T-cell (primary cell): ENCODE measurements around the gene CDH11. TPM values are rescaled to one million over a fixed set of nuclear protein-coding genes. Genes with fewer than 3 reads are reported as not detected.

Source experiments
- ATAC-seq, 4 experiments: fragments of 200-7000 bp in 3 of 4; fragments of 150-1000 bp in 1 of 4; cut with Tn5 transposase; replicated peaks in 1 of 4; 1 replicate in 3 of 4; 2 replicates in 1 of 4; pipeline ENCODE4 v1.10.0; 2021; ENCODE audit warnings: moderate library complexity in 3 of 4, mild to moderate bottlenecking in 2 of 4, moderate number of reproducible peaks in 1 of 4
- CTCF ChIA-PET, 2 donors: fragments of 300-600 bp; sonication (Branson Sonifier 250); formaldehyde crosslinking; loops; one replicate each; lab custom pipeline; 2022; ENCODE audit warnings: antibody characterized with exemption in 2 of 2; lab: Charles Lee
- POLR2A ChIA-PET, 2 donors: fragments of 300-600 bp; sonication (Branson Sonifier 250); formaldehyde crosslinking; loops; one replicate each; lab custom pipeline; 2022; ENCODE audit warnings: antibody characterized with exemption in 2 of 2; lab: Charles Lee
- DNase-seq, 35 experiments: peaks; one replicate each; pipeline versions ENCODE4 v3.0.0 to v3.0.0-alpha.2; 2013 to 2023
- H3K27ac ChIP-seq: one replicate; pipeline ENCODE4 v1.5.1; 2013; ENCODE audit warnings: low read length
- H3K27me3 ChIP-seq, 2 experiments: replicated peaks in 1 of 2; 1 replicate in 1 of 2; 2 replicates in 1 of 2; pipeline versions ENCODE4 v1.6.1 to v1.7.0; 2013; ENCODE audit warnings: low read length in 1 of 2, mixed read lengths in 1 of 2; ENCODE audit not compliant: control insufficient read depth in 2 of 2, insufficient read depth in 2 of 2; ENCODE audit errors: extremely low read depth in 1 of 2
- H3K36me3 ChIP-seq, 2 donors: 1 replicate in 1 of 2; 2 replicates in 1 of 2; pipeline versions ENCODE4 v1.6.1 to v1.7.0; 2013; ENCODE audit warnings: low read length in 1 of 2; ENCODE audit not compliant: control insufficient read depth in 2 of 2, insufficient read depth in 1 of 2; ENCODE audit errors: extremely low read depth in 1 of 2
- H3K4me1 ChIP-seq, 2 experiments: 1 replicate in 1 of 2; 2 replicates in 1 of 2; pipeline versions ENCODE4 v1.6.1 to v1.7.0; 2013; ENCODE audit warnings: low read length in 2 of 2, mixed read lengths in 1 of 2; ENCODE audit not compliant: insufficient read depth in 2 of 2, control insufficient read depth in 1 of 2; ENCODE audit errors: extremely low read depth in 1 of 2
- H3K4me3 ChIP-seq, 2 donors: 1 replicate in 1 of 2; 2 replicates in 1 of 2; pipeline versions ENCODE4 v1.5.1 to v1.7.0; 2013; ENCODE audit warnings: mild to moderate bottlenecking in 2 of 2, low read length in 1 of 2, moderate library complexity in 1 of 2; ENCODE audit not compliant: control insufficient read depth in 1 of 2; ENCODE audit errors: extremely low read depth in 1 of 2
- H3K9me3 ChIP-seq: 2 replicates; pipeline ENCODE4 v1.7.0; 2013
- H3K27ac Mint-ChIP-seq, 2 donors: one replicate each; pipeline ENCODE4 v1.8.0; 2020 to 2021; ENCODE audit warnings: mild to moderate bottlenecking in 2 of 2, mixed read lengths in 2 of 2
- H3K27me3 Mint-ChIP-seq, 2 donors: one replicate each; pipeline ENCODE4 v1.8.0; 2021 to 2022; ENCODE audit warnings: mixed read lengths in 2 of 2
- H3K36me3 Mint-ChIP-seq: one replicate; pipeline ENCODE4 v1.8.0; 2021; ENCODE audit warnings: mixed read lengths
- H3K4me1 Mint-ChIP-seq, 3 donors: one replicate each; pipeline ENCODE4 v1.8.0; 2020 to 2022; ENCODE audit warnings: mixed read lengths in 3 of 3, mild to moderate bottlenecking in 1 of 3
- H3K4me3 Mint-ChIP-seq, 3 donors: one replicate each; pipeline ENCODE4 v1.8.0; 2020 to 2022; ENCODE audit warnings: mild to moderate bottlenecking in 3 of 3, mixed read lengths in 3 of 3, moderate library complexity in 3 of 3
- H3K9me3 Mint-ChIP-seq, 3 donors: one replicate each; pipeline ENCODE4 v1.8.0; 2020 to 2022; ENCODE audit warnings: mixed read lengths in 3 of 3
- WGBS: methylation state at CpG from one replicate; pipeline ENCODE4 v1.1.5; 2013; ENCODE audit warnings: missing lambda C conversion rate; ENCODE audit not compliant: insufficient coverage; 5-methylcytosine and 5-hydroxymethylcytosine counted together
- total RNA-seq, 35 experiments: library from RNA in 6 of 35; stranded (reverse) in 6 of 35; fragments of 120-200 nt in 1 of 35; gene quantifications; one replicate each; pipeline versions ENCODE4 v1.2.1 to v1.2.4 and lab custom pipeline; 2013 to 2026

CDH11 gene
- total RNA-seq, 5 donors from 2014 or later (not counting 1 experiment from before 2014, with no cell fraction given): 0.10 to 1.1 (median 0.53) TPM; not detected in 2

GRCh38 chr16:64968539-64968938 is 153.3 kb downstream of the CDH11 start:
- no peak overlapping the region for H3K4me3 Mint-ChIP-seq
- DNase-seq (no peak), ATAC-seq (no peak)
- H3K4me1 Mint-ChIP-seq: no peaks in the 10 kb centered on the region
- Histone ChIP-seq H3K27ac (no peak overlapping the region), H3K36me3 (no peaks in the 10 kb centered on the region), H3K4me3 (no peak overlapping the region), H3K4me1 (no peaks in the 10 kb centered on the region), H3K9me3 (no peaks in the 10 kb centered on the region), H3K27me3 (no peaks in the 10 kb centered on the region)
- no peak overlapping the region for H3K27ac Mint-ChIP-seq
- CTCF ChIA-PET: no interaction called here
- POLR2A ChIA-PET: no interaction called here
- no peaks in the 10 kb centered on the region for H3K36me3 Mint-ChIP-seq
- WGBS: 80% methylated on average over 1 of the region's 6 CpGs
- no peaks in the 10 kb centered on the region for H3K27me3 Mint-ChIP-seq
- peaks cover 5 to 12% (median 7%) of the 10 kb centered on the region in 3 donors for H3K9me3 Mint-ChIP-seq

GRCh38 chr16:64964126-64964540 is 157.7 kb downstream of the CDH11 start:
- no peaks in the 10 kb centered on the region for H3K4me1 Mint-ChIP-seq
- no peak overlapping the region for H3K27ac Mint-ChIP-seq
- no peak overlapping the region for H3K27ac ChIP-seq
- H3K36me3 Mint-ChIP-seq: no peaks in the 10 kb centered on the region
- H3K9me3 ChIP-seq: no peaks in the 10 kb centered on the region
- no peaks in the 10 kb centered on the region for H3K4me1 ChIP-seq
- DNase-seq: no peak
- no peak for ATAC-seq
- no CpG with 5 or more reads among the region's 3 CpGs for WGBS
- no peaks in the 10 kb centered on the region for H3K36me3 ChIP-seq
- POLR2A ChIA-PET: no interaction called here
- no peak overlapping the region for H3K4me3 ChIP-seq
- peaks cover 14 to 19% (median 14%) of the 10 kb centered on the region in 3 donors for H3K9me3 Mint-ChIP-seq
- H3K27me3 ChIP-seq: no peaks in the 10 kb centered on the region
- CTCF ChIA-PET: no interaction called here
- H3K27me3 Mint-ChIP-seq: no peaks in the 10 kb centered on the region
- H3K4me3 Mint-ChIP-seq: no peak overlapping the region

GRCh38 chr16:64962786-64963185 is 159.1 kb downstream of the CDH11 start:
- Histone ChIP-seq H3K9me3 (no peaks in the 10 kb centered on the region), H3K27me3 (no peaks in the 10 kb centered on the region), H3K4me3 (no peak overlapping the region), H3K36me3 (no peaks in the 10 kb centered on the region), H3K27ac (no peak overlapping the region), H3K4me1 (no peaks in the 10 kb centered on the region)
- ChIA-PET POLR2A (no interaction called here), CTCF (no interaction called here)
- DNase-seq (no peak), ATAC-seq (no peak)
- H3K4me1 Mint-ChIP-seq: no peaks in the 10 kb centered on the region
- H3K36me3 Mint-ChIP-seq: no peaks in the 10 kb centered on the region
- peaks cover 11 to 19% (median 12%) of the 10 kb centered on the region in 3 donors for H3K9me3 Mint-ChIP-seq
- no CpG with 5 or more reads among the region's 2 CpGs for WGBS
- H3K27me3 Mint-ChIP-seq: no peaks in the 10 kb centered on the region
- no peak overlapping the region for H3K27ac Mint-ChIP-seq
- no peak overlapping the region for H3K4me3 Mint-ChIP-seq

DNA sequence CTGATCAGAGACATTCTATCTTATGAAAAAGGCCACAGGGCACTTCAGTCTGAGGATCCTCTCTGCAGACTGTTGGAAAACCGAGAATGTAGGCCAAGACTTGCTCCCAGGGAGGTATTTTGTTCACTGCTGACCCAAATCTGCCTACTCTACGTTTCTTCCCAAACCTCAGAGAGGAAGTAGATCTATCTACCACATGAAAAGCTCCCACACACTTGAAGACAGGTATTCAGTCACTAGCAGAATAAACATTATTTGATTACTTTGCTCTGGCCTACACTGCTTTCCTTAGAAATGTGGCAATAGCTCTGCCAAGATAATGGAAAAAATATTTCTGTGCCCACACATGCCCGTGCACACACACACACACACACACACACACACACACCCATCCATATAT is 164.6 kb downstream of the CDH11 start:
- CTCF ChIA-PET: no interaction called here
- Histone ChIP-seq H3K9me3 (no peaks in the 10 kb centered on the region), H3K4me3 (no peak overlapping the region), H3K27me3 (no peaks in the 10 kb centered on the region), H3K27ac (no peak overlapping the region), H3K4me1 (no peaks in the 10 kb centered on the region), H3K36me3 (no peaks in the 10 kb centered on the region)
- 0% methylated on average over 1 of the region's 3 CpGs for WGBS
- no peaks in the 10 kb centered on the region for H3K4me1 Mint-ChIP-seq
- no peaks in the 10 kb centered on the region for H3K36me3 Mint-ChIP-seq
- DNase-seq: no peak
- H3K27me3 Mint-ChIP-seq: no peaks in the 10 kb centered on the region
- H3K4me3 Mint-ChIP-seq: no peak overlapping the region
- ATAC-seq: no peak
- H3K27ac Mint-ChIP-seq: no peak overlapping the region
- POLR2A ChIA-PET: no interaction called here
- peaks cover 4 to 19% (median 5%) of the 10 kb centered on the region in 3 donors for H3K9me3 Mint-ChIP-seq

DNA sequence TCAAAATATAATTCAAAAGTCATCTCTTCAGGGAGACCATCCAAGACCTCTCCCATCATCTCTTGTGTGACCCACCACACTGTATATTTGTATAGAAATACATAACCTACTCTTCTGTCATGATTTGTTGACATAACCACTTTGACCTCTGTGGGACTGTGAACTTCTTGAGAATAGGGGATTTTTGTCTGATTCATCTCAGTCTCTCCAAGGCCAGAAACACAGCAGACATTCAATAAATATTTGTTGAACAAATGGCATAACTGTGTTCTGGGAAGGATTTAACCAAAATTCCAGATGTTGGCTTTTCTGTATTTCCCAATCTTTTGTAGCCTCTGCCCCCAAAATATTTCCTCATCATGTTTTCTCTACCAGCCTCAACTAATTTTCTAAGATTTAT is 169.7 kb downstream of the CDH11 start:
- H3K9me3 Mint-ChIP-seq: peaks cover 10 to 18% (median 15%) of the 10 kb centered on the region in 3 donors

DNA sequence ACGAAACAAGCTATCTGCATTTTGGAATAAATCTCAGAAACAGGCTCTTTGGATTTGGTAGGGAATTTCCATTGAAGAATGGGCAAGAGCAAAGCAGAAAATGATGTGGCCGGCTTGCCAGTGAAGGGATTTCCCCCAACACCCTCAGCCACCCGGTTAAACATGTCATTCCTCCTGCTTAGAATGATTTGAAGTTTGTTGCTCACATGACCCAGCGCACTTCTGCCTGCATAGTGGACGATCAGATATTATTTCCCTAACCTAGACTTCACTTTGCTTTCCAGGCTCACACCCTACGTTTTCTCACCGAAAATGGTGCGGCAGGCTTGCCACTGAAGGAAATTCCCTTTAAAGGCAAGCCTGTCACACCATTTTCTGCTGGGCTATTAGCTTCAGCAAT is 170.7 kb downstream of the CDH11 start:
- POLR2A ChIA-PET: no interaction called here
- H3K36me3 ChIP-seq: no peaks in the 10 kb centered on the region
- no peak overlapping the region for H3K4me3 Mint-ChIP-seq
- H3K36me3 Mint-ChIP-seq: no peaks in the 10 kb centered on the region
- H3K27me3 ChIP-seq: no peaks in the 10 kb centered on the region
- H3K27me3 Mint-ChIP-seq: no peaks in the 10 kb centered on the region
- 86% methylated on average over 5 of the region's 8 CpGs for WGBS
- H3K4me3 ChIP-seq: no peak overlapping the region
- ATAC-seq (no peak), DNase-seq (no peak)
- no peaks in the 10 kb centered on the region for H3K4me1 Mint-ChIP-seq
- no peak overlapping the region for H3K27ac Mint-ChIP-seq
- H3K4me1 ChIP-seq: no peaks in the 10 kb centered on the region
- H3K9me3 ChIP-seq: no peaks in the 10 kb centered on the region
- CTCF ChIA-PET: no interaction called here
- H3K27ac ChIP-seq: no peak overlapping the region
- H3K9me3 Mint-ChIP-seq: peaks cover 10 to 19% (median 18%) of the 10 kb centered on the region in 3 donors

More for the DNA sequence above, 169.7 kb downstream of the CDH11 start:
- ChIA-PET POLR2A (no interaction called here), CTCF (no interaction called here)
- Histone ChIP-seq H3K4me3 (no peak overlapping the region), H3K4me1 (no peaks in the 10 kb centered on the region), H3K9me3 (no peaks in the 10 kb centered on the region), H3K36me3 (no peaks in the 10 kb centered on the region), H3K27ac (no peak overlapping the region), H3K27me3 (no peaks in the 10 kb centered on the region)
- ATAC-seq: no peak
- no peak for DNase-seq
- no peaks in the 10 kb centered on the region for H3K27me3 Mint-ChIP-seq
- no peak overlapping the region for H3K4me3 Mint-ChIP-seq
- no peaks in the 10 kb centered on the region for H3K36me3 Mint-ChIP-seq
- H3K27ac Mint-ChIP-seq: no peak overlapping the region
- no peaks in the 10 kb centered on the region for H3K4me1 Mint-ChIP-seq

DNA sequence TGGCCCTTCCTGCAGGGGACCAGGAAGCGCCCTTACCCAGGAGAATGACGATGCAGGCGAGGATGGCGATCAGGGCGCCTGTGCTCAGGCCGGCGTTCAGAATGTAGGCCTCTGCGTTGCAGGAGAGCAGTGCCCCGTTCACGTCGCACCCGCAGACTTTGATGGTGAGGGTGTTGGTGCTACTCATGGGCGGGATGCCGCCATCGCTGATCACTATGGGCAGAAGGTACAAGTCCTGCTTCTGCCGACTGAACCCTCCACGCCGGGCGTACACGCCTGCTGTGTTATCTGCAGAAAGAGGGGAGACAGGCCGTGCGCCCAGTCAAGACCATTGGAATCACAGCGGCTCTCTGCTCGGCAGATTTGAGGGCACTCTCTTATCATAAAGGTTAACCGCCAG is 171.1 kb downstream of the CDH11 start:
- H3K9me3 ChIP-seq: no peaks in the 10 kb centered on the region
- WGBS: 94% methylated on average over 22 of the region's 25 CpGs
- H3K4me3 Mint-ChIP-seq: no peak overlapping the region
- H3K4me1 Mint-ChIP-seq: no peaks in the 10 kb centered on the region
- H3K36me3 Mint-ChIP-seq: no peaks in the 10 kb centered on the region
- no peaks in the 10 kb centered on the region for H3K36me3 ChIP-seq
- peaks cover 10 to 22% (median 17%) of the 10 kb centered on the region in 3 donors for H3K9me3 Mint-ChIP-seq
- H3K27ac Mint-ChIP-seq: no peak overlapping the region
- H3K4me1 ChIP-seq: no peaks in the 10 kb centered on the region
- ChIA-PET CTCF (no interaction called here), POLR2A (no interaction called here)
- H3K27me3 Mint-ChIP-seq: no peaks in the 10 kb centered on the region
- H3K27ac ChIP-seq: no peak overlapping the region
- DNase-seq (no peak), ATAC-seq (no peak)
- no peak overlapping the region for H3K4me3 ChIP-seq
- H3K27me3 ChIP-seq: no peaks in the 10 kb centered on the region
